SKM-1 treated with dmso at 0.1 percent for 144 hours (cell line): Measurements from ENCODE around the gene EXPH5.

ENCODE experiments used
- DNase-seq: peaks from one replicate; lab custom pipeline; 2025; ENCODE audit not compliant: unreplicated experiment; lab: John Stamatoyannopoulos, UW

Gene EXPH5

DNA sequence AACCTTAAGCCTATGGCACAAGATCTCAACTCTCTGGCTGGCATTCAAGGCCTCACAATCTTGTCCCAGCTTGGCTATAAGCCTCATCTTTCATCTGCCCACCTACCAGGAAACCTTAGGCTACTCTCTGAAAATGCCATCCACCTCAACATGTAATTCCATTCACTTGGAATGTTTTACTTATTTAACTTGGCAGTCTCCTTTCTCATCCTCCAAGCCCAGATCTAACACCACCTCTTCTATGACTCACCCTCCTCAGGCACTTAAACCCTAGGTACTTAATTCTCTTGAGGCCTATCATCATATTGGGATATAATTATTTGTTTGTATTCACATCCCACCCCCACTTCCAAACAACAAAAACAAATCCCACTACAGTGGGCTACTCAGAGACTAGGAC lies 110.4 kb downstream of the EXPH5 start:
- DNase-seq: no peak

- no peak for DNase-seq
Observed at GRCh38 chr11:108474664-108475463, 118.7 kb downstream of the EXPH5 start.

- no peak for DNase-seq
Observed at GRCh38 chr11:108472681-108473080, 120.9 kb downstream of the EXPH5 start.

DNA sequence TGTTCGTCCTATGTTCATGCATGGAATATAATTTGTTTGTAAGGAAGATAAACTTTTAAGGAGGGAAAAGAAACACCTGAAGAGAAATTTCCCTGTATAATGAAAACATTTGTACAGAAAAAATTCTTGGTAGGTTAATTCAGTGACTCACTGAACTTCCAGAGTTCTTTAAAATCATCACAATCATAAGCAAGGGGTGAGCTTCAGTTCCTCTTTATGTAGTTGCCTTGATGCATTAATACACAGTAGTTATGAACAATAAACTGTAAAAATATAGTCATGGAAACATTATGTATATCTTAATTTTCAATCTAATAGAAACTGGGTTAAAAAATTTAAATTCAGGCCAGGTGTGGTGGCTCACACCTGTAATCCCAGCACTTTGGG lies 125.1 kb downstream of the EXPH5 start:
- DNase-seq: no peak

DNA sequence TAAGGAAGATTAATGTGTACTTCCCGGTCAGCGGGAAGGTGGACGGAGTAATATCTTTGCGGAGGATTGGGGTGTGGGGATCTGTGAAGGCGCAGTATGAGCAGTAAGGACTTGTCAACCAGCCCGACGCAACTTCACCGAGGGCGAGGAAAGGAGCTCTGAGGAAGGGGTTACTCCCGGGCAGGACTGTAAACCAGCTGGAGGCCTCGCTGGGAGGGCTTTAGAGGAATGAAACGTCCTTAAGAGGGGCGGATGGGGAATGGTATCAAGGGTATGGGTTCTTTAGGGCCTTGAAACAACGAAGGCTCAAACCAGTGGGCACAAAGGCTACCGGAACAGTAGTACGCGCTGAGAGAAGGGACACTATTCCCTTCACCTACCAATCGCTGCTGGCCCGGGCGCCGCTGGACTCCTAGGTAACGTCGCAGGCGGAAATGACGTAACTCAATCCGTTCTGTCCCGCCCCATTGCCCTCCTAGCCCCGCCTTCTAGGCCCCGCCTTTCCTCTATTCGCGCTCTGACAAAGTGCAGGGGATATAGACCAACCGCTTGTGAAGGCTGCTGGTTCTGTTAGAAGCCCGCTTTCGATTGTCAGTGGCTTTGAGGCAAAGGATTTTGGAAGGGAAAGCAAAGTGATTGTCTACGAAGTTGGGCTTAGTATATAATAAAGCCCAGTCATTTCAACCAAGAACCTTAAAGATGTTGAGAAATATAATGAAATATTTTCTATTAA lies 126.3 kb downstream of the EXPH5 start, which contains the start of gene C11orf65:
TSS of gene C11orf65 (minus strand) at position 439 of the 733 bp plus-strand sequence. CDS start 5,970 bp downstream, outside the sequence.
- peak; percentile 94 for DNase-seq

- DNase-seq: no peak
Observed at GRCh38 chr11:108466405-108466804, 127.2 kb downstream of the EXPH5 start.
